ENCODE data around the gene DTL. TPM values are rescaled to one million over a fixed set of nuclear protein-coding genes. Genes with fewer than 3 reads are reported as not detected.

Gene DTL
- total RNA-seq, 6 experiments from 2014 or later, result 13.3 to 21.7 (median 18.2) TPM

DNA sequence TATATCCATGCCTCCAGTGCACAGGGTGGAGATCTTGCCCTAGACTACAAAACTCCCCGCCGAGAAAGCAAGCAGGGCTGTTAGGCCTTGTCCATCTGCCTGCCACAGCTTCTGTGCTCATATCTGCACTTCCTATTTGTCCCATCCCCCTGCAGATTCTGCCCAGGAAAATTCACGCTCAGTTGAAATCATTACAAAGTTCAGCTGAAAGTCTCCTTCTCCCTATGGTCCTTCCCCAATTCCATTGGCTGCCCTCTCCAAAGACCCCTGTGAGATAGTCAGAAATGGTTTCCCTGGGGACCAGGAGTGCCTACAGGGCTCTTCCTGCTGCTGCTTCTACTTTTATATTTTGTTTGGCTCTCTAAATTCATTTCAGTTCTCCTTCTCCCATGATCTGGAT lies 63.2 kb downstream of the DTL start:
- TF ChIP-seq, protein P1, sequence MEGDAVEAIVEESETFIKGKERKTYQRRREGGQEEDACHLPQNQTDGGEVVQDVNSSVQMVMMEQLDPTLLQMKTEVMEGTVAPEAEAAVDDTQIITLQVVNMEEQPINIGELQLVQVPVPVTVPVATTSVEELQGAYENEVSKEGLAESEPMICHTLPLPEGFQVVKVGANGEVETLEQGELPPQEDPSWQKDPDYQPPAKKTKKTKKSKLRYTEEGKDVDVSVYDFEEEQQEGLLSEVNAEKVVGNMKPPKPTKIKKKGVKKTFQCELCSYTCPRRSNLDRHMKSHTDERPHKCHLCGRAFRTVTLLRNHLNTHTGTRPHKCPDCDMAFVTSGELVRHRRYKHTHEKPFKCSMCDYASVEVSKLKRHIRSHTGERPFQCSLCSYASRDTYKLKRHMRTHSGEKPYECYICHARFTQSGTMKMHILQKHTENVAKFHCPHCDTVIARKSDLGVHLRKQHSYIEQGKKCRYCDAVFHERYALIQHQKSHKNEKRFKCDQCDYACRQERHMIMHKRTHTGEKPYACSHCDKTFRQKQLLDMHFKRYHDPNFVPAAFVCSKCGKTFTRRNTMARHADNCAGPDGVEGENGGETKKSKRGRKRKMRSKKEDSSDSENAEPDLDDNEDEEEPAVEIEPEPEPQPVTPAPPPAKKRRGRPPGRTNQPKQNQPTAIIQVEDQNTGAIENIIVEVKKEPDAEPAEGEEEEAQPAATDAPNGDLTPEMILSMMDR (IDR thresholded peaks at IDR 0.05), result no peak
- Mint-ChIP-seq H3K9me3 (no peaks in the 10 kb centered on the region), H3K27ac (no peak overlapping the region), H3K4me3 (no peak overlapping the region), H3K27me3 (ENCODE audit: insufficient read depth) (no peaks in the 10 kb centered on the region), H3K4me1 (ENCODE audit: low read depth) (no peaks in the 10 kb centered on the region), H3K36me3 (ENCODE audit: low read depth) (peaks cover 44% of the 10 kb centered on the region)
- no peak for DNase-seq

DNA sequence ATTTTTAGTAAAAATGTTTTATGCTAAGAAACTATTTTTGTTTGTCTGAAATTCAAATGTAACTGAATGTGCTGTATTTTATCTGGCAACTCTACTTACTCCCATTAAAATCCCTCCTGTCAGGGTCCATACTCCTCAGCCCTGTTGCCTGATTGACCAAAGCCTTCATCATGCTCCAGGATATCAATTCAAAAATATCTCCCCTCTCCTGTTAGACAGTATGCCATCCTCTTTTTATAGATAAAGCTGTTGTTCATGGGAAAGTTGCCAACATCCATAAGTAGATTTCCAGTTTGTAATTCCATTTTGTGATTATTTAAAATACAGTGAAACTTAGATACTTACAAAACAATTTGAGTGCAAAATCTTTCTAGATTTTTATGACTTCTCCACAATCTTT lies 65.7 kb downstream of the DTL start:
- no peaks in the 10 kb centered on the region for H3K4me1 Mint-ChIP-seq (ENCODE audit: low read depth)
- H3K4me3 Mint-ChIP-seq, result no peak overlapping the region
- H3K36me3 Mint-ChIP-seq (ENCODE audit: low read depth), result peaks cover 31% of the 10 kb centered on the region
- H3K27ac Mint-ChIP-seq, result no peak overlapping the region
- no peaks in the 10 kb centered on the region for H3K9me3 Mint-ChIP-seq
- H3K27me3 Mint-ChIP-seq (ENCODE audit: insufficient read depth), result no peaks in the 10 kb centered on the region
- no peak for DNase-seq
- TF ChIP-seq, protein P1 (IDR thresholded peaks at IDR 0.05), result no peak

DNA sequence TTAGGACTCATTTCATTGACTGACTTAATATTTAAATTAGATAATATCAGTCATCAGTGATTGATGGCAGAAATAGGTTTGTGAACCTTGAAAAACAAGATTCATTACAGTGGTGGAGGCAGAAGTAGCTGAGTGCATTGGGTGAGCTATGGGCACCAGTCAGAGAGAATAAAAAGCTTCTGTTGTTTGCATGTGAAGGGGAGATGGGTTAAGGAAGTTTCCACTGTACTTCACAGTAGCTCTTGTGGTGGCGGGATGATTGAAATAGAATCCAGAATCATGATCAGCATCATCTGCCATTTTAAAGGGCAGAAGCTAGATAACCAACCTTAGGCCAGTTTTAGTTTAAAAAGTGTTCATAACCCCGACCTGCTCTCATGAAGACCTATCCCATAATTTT lies 66.2 kb downstream of the DTL start:
- no peak for DNase-seq
- no peak overlapping the region for H3K27ac Mint-ChIP-seq
- no peaks in the 10 kb centered on the region for H3K9me3 Mint-ChIP-seq
- no peaks in the 10 kb centered on the region for H3K27me3 Mint-ChIP-seq (ENCODE audit: insufficient read depth)
- no peak overlapping the region for H3K4me3 Mint-ChIP-seq
- no peaks in the 10 kb centered on the region for H3K4me1 Mint-ChIP-seq (ENCODE audit: low read depth)
- TF ChIP-seq, protein P1 (IDR thresholded peaks at IDR 0.05), result no peak
- peaks cover 28% of the 10 kb centered on the region for H3K36me3 Mint-ChIP-seq (ENCODE audit: low read depth)

DNA sequence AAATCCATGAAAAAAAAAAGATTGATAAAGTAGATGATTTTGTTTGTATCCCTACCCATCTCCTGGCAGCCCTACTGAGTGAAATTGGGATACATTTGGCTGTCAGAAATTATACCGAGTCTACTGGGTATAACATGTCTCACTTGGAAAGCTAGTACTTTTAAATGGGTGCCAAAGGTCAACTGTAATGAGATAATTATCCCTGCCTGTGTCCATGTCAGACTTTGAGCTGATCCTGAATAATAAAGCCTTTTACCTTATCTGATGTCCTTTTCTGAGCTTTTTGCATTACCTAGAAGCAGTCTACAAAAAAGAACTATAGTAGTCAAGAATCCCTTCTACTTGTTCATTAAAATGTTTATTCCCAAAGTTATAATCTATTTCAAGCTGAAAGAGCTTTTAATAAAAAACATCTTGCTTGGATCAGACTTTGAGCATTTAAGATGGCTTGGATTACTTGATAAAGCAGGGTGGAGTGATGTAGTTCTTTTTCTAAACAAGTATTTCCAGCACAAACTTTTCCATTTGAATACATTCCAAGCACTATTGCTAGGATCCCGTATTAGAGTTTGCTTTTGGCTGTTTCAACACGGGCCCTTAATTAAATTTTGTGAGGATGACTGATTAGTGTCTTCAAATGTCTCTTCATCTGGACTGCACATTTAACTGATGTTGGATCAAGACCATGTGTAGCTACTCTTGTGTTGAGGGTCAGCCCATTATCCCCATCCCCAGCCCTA lies 69.2 kb downstream of the DTL start:
- Mint-ChIP-seq H3K27ac (no peak overlapping the region), H3K36me3 (ENCODE audit: low read depth) (peaks cover 15% of the 10 kb centered on the region; the same call in 1 of the 2 replicates)

DNA sequence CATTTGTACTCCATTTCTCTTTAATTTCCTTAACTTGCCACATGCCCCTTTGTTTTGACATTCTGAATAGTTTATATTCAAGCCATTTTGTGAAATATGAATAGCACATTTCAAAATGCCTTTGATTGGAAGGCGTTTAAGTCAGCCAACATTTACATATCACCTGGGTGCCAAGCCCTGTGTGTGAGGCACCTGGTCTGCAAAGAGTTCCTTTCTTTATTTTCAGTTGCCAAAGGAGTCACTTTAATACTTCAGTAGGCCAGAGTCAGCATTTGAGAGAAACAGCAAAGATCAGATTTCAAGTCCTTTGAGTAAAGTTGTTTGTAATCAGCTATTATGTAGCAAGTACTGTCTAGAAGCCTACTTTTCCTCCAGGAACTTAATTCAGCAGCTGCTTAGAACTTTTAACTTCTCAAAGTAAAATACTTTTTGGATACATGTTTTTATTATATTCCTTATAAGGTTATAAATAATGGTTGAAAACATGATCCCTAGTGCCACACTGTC lies 70.8 kb downstream of the DTL start:
- Mint-ChIP-seq H3K36me3 (ENCODE audit: low read depth) (peaks cover 4% of the 10 kb centered on the region; the same call in 1 of the 2 replicates), H3K27me3 (ENCODE audit: insufficient read depth) (no peaks in the 10 kb centered on the region), H3K4me3 (no peak overlapping the region), H3K9me3 (no peaks in the 10 kb centered on the region), H3K4me1 (ENCODE audit: low read depth) (no peaks in the 10 kb centered on the region), H3K27ac (no peak overlapping the region)
- TF ChIP-seq, protein P1 (IDR thresholded peaks at IDR 0.05), result no peak
- no peak for DNase-seq

More for the DNA sequence above, 69.2 kb downstream of the DTL start:
- no peaks in the 10 kb centered on the region for H3K4me1 Mint-ChIP-seq (ENCODE audit: low read depth)
- H3K9me3 Mint-ChIP-seq, result no peaks in the 10 kb centered on the region
- H3K4me3 Mint-ChIP-seq, result no peak overlapping the region; the same call in 1 of the 2 replicates
- no peaks in the 10 kb centered on the region for H3K27me3 Mint-ChIP-seq (ENCODE audit: insufficient read depth)
- no peak for DNase-seq
- TF ChIP-seq, protein P1 (IDR thresholded peaks at IDR 0.05), result no peak

Data from HFFc6 (cell line).